Kidney epithelial cell (primary cell): ENCODE data around the gene MRPL24. TPM values are rescaled to one million over a fixed set of nuclear protein-coding genes. Genes with fewer than 3 reads are reported as not detected.

ENCODE experiments used
- DNase-seq: peaks from one replicate; pipeline ENCODE4 v3.0.0-alpha.2; 2010; ENCODE audit warnings: low read depth
- H3K27me3 ChIP-seq: 2 replicates; pipeline ENCODE4 v1.6.0; 2011; ENCODE audit warnings: low read length; ENCODE audit not compliant: control insufficient read depth, insufficient read depth
- H3K36me3 ChIP-seq: 2 replicates; pipeline ENCODE4 v1.5.1; 2011; ENCODE audit warnings: low read length; ENCODE audit not compliant: control insufficient read depth, insufficient read depth
- H3K4me3 ChIP-seq: 2 replicates; pipeline ENCODE4 v1.5.1; 2011; ENCODE audit warnings: low read depth, mild to moderate bottlenecking, control low read depth, low read length
- total RNA-seq: library from RNA; depleted of rRNA; stranded (reverse); fragments of >200 nt; gene quantifications from 2 replicates; pipeline ENCODE4 v1.2.3, GENCODE V29; 2015
- TF ChIP-seq, protein P1 (sequence below): IDR thresholded peaks from 2 replicates; pipeline ENCODE4 v1.5.1; 2011; ENCODE audit warnings: mild to moderate bottlenecking, moderate library complexity, low read length, control low read depth, inconsistent platforms; ENCODE audit not compliant: insufficient read depth, poor library complexity, severe bottlenecking

MRPL24 gene
- total RNA-seq, 1 donor from 2014 or later, result 62.2 TPM

DNA sequence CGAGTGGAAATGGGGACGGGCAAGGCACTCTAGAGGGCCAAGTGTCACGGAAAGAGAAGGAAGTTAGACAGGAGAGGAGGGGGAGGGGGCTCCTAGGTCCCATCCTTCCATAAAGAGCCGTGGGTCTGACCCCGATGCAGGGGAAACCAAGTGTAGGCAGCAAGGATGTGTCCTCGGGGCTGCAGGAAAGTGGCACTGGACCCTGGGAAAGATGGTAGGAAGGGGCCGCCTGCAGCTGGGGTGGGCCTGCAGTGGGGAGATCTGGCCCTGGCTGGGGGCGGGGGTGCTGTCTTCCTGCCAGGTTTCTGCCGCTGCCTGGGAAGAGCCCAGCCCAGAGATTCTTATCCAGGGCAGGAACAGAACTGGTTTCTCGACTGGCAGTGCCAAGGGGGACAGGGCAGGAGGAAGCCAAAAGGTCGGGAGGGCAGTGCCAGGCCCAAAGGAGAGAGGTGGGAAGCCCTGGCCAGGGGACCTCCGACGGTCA lies 48.4 kb downstream of the MRPL24 start:
- no peak for DNase-seq
- TF ChIP-seq, protein P1, sequence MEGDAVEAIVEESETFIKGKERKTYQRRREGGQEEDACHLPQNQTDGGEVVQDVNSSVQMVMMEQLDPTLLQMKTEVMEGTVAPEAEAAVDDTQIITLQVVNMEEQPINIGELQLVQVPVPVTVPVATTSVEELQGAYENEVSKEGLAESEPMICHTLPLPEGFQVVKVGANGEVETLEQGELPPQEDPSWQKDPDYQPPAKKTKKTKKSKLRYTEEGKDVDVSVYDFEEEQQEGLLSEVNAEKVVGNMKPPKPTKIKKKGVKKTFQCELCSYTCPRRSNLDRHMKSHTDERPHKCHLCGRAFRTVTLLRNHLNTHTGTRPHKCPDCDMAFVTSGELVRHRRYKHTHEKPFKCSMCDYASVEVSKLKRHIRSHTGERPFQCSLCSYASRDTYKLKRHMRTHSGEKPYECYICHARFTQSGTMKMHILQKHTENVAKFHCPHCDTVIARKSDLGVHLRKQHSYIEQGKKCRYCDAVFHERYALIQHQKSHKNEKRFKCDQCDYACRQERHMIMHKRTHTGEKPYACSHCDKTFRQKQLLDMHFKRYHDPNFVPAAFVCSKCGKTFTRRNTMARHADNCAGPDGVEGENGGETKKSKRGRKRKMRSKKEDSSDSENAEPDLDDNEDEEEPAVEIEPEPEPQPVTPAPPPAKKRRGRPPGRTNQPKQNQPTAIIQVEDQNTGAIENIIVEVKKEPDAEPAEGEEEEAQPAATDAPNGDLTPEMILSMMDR, result no peak
- H3K27me3 ChIP-seq, result no peaks in the 10 kb centered on the region

GRCh38 chr1:156691665-156692440 lies 49.0 kb downstream of the MRPL24 start:
- Histone ChIP-seq H3K27me3 (no peaks in the 10 kb centered on the region), H3K36me3 (no peaks in the 10 kb centered on the region), H3K4me3 (no peak overlapping the region)
- peak; percentile 57 for DNase-seq
- TF ChIP-seq, protein P1, result no peak

More for the DNA sequence above, 48.4 kb downstream of the MRPL24 start:
- Histone ChIP-seq H3K4me3 (no peak overlapping the region), H3K36me3 (no peaks in the 10 kb centered on the region)

DNA sequence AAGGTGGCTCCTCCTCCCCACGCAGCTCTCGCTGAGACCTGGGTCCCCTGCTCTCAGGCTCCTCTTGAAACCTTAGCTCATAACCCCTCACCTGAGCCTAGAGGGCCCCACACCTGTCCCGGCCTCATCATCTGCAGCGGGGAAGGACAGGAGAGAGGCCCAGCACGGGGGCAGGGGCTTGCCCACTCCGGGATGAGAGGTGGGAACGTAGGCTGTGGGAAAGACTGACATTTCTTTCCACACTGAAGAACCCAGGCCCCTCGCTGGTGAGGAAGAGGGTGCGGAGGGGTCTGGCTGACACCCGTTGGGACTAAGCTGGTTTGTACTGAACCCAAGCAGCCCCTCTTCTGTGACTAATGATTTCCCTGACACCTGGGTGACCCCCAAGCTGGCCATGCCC lies 49.7 kb downstream of the MRPL24 start:
- Histone ChIP-seq H3K27me3 (no peaks in the 10 kb centered on the region), H3K4me3 (no peak overlapping the region), H3K36me3 (no peaks in the 10 kb centered on the region)
- TF ChIP-seq, protein P1, result no peak
- DNase-seq, result no peak

DNA sequence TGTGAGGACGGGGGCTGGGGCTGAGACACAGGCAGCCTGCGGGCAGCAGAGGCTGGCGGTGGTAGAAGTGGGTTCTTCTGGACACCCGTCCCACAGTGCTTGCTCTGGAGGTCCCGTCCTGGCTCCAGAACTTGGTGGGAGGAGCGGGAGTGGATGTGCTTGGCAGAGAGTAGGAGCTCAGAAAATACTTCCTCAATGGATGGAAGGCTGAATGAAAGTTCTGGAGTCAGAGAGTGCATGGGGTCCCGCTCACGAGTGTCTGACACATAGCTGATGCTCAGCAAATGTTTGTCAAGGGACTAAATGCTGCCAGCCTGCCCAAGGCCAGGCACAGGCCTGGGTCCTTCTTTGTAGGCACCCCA lies 50.2 kb downstream of the MRPL24 start:
- H3K4me3 ChIP-seq, result no peak overlapping the region
- H3K27me3 ChIP-seq, result no peaks in the 10 kb centered on the region
- DNase-seq, result no peak
- TF ChIP-seq, protein P1, result no peak
- H3K36me3 ChIP-seq, result no peaks in the 10 kb centered on the region

- DNase-seq, result no peak
- H3K4me3 ChIP-seq, result peak overlapping the region; percentile 21
These were observed 50.8 kb downstream of the MRPL24 start for GRCh38 chr1:156689953-156690674.

More at GRCh38 chr1:156689953-156690674, 50.8 kb downstream of the MRPL24 start:
- Histone ChIP-seq H3K27me3 (no peaks in the 10 kb centered on the region), H3K36me3 (no peaks in the 10 kb centered on the region)
- TF ChIP-seq, protein P1, result no peak
